IPS DF 4.7 (cell line): Measurements from ENCODE around the gene ZNF280D.

ENCODE experiments used
- DNase-seq: peaks from one replicate; pipeline ENCODE4 v3.0.0-alpha.2; 2013; ENCODE audit warnings: low spot score; ENCODE audit errors: extremely low read depth

ZNF280D gene

DNA sequence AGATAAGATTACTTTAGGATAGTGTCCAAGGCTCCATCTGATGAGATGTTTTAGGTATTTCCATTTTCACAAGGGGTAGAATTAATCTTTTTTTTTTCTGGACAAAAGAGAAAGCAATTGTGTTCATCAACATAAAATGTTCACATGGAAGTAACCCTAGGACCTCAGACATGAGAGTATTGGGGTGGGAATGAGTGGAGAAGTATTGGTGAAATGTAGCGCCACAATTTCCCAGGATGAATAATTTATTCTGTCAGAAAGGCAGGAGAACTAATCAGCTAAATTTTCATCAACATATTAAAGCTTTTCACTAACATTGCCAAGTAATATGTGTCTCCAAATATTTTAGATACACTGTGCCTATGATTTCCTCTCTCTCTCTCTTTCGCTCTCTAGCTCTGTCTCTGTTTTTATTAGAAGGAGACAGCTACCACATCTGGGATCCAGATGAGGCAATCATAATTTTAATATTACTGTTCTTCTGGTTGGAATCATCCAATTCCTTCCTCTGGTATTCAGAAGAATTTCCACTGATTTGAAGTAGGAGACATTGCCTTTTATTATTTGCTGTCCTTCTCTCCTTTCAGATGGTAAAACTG is 21.6 kb upstream of the ZNF280D start:
- no peak for DNase-seq

DNA sequence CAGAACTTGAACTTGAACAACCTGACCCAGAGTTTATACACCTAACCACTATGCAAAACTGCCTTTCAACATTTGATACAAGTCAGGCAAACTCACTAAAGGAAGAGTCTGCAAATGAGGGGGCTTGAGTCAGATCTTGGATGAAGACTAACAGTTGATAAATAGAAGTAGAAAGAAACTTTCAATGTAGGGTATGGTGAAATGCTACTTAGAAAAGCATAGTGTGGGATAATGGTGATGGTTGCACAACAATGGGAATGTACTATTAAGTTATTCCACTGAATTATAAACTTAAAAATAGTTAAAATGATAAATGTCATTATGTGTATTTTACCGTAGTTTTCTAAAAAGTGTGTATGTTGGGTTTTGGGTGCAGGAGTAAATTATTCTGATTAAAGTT is 19.7 kb upstream of the ZNF280D start:
- no peak for DNase-seq

DNA sequence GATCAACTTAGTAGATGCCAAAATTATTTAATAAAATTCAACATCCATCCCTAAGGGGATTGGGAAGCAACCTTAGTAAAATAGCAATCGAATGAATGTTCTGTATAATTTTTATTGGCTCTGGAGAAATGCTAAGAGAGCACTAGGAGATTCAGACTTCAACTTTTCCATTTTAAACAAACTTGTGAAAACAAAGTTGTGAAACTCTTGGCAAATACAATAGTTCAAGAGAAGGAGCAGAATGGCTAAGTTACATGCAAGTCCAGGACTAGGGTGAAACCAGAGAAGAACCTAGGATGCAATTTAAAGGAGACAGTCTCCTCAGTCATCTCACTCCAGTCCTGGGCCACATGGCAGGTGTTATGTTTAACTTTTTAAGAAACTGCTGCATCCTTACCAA is 16.7 kb upstream of the ZNF280D start:
- no peak for DNase-seq

DNA sequence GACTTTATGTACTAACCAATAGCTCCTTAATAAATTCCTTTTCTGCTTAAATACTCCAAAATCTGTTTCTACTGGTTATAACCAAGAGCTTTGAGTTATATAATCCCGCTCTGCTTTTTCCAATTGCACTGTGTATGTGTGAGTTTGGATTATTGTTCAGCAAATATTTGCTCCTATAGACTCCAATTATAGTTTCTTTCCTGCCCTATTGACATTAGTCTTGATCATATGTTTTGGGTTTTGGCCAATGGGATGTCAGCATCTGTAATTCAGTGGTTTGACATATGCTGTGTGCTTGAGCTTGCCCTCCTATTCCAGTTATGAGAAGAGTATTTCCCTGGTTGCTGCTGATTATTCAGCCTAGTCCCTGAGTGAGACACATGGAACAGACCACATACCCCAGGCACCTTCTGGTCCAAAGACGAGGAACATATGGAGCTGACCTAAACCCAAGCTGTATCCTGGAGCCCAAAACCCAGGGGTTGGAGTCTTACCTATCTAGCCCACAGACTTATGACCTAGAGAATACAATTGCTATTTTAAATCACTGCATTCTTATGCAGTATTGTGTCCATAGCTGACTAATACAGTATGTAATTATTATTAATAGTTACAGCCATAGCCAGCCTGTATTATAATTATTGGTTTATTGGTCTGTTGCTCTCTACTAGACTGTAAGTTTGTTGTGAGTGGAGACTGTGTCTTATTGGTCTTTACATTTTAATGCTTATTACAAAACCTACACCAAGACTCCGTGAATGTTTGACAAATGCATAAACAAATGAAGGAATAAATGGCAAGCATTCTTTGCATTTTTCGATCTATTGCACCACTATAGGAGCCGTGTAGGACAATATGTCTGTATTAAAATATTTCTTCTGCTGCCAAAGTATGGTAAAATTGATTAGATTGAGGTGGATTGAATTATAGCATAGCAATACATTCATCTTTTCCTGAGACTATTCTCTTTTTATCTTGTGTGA is 11.7 kb upstream of the ZNF280D start:
- DNase-seq, result no peak

GRCh38 chr15:56741541-56741940 is 8.2 kb upstream of the ZNF280D start:
- no peak for DNase-seq

DNA sequence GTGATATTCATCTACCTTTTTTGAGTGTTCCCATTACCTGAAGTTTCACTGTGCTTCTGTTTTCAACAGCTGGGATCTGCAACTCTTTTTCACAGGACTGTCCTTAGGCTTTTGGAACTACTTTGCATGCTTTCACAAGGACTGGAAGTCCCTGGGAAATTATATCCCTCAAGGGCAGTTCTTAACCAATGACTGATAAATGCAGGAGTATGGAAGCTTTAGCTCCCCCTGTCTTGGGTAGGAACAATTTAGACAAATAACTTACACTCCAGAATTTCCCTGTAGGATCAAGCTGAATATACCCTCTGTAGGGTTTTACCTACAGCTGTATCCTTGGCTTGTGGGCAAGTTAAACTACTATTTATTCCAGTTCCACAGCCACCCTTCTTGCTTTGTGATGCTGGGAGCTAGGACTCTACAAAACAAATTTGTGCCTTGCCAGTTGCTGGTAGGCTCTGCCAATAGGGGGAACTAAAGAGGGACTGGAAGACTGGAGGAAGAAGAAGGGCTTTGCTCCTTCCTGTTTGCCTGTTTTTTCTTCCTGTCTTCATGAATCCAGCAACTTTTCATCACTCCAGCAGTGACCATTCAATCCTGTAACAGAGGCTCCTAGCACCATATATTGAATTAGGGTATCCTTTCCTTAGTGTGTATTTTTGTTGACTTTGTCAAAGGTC is 6.8 kb upstream of the ZNF280D start:
- no peak for DNase-seq

DNA sequence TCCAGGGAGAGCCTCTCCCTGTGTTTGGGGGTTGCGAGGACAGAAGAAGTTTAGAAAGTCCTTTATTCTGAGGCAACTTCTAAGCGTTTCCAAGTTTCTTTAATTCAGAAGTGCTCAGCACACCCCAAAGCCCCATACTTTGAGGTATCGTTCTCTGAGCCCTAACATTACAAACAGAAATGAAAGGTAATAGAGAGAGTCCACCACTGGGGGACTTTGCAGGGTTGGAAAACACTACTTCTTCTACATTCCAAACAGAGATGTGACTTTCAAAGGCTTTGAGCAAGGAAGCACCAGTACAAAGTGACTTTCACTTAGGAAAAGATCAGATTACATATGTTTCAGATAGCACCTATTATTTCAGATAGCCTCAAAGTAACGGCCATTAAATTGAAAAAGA is 6.2 kb upstream of the ZNF280D start:
- DNase-seq, result no peak

DNA sequence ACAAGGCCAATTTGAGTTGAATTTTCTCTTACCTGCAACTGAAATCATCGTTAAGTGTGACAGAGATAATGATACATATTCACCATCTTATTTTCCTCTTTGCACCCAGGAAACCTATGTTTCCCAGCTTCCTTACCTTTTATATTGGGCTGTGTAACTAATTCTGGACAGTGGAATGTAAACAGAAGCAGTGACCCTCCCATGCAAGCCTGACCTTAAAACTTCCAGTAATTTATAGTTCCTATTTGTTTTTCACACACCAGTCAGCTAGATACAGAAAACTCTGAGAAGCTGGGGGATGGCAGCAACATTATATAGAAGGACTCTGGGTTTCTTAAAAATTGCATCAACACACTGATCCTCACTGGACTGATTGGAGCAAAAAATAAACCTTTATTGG is 4.5 kb upstream of the ZNF280D start:
- DNase-seq, result no peak

GRCh38 chr15:56736881-56737707 is 3.8 kb upstream of the ZNF280D start:
- no peak for DNase-seq

DNA sequence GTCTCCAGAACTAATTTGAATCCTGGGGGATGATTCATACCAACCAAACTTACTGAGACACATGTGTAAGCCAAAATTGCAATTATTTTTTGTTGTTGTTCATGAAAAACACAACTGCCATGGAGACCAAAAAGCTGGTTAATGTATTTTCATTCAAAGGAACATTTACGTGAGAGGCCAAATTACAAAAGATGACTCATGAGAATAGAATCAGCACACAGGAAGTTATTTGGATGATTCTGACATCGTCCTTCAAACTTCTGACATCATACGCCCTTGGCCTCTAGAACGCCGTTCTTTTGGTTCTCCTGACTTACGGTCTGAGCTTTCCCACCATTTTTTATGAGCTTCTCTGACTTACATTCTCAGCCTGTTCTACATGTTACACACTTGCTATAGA is 3.0 kb upstream of the ZNF280D start:
- DNase-seq, result no peak

DNA sequence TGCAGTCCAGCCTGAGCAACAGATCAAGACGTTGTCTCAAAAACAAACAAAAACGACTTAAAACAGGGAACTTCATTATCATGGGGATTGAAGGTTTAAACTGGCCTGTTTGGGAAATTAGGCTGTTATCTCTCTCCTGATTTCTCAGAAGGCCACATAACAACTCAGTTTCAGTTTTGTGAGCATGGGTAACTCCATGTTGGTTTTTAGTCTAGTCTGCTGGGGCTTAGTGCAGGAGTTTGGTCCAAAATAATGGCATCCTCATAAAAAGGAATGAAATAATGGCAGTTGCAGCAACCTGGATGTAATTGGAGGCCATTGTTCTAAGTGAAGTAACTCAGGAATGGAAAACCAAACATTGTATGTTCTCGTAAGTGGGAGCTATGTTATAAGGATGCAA is 2.3 kb upstream of the ZNF280D start:
- no peak for DNase-seq

GRCh38 chr15:56734013-56734635 is 815 bp upstream of the ZNF280D start:
- no peak for DNase-seq

DNA sequence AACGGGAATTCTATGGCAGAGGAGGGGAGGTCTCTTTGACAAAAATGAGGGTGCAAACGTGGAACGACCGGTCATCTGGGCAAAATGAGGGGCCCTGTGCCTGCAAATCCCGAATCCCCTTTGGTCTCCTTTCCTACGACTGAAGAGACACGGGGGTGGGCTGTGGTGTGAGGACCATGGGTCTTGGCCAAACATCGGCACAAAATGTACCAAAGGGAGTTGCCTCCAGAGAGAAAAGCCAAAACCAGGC is 498 bp downstream of the ZNF280D start:
- DNase-seq, result no peak

GRCh38 chr15:56732135-56732885 is 999 bp downstream of the ZNF280D start:
- no peak for DNase-seq

GRCh38 chr15:56731548-56731947 is 1.8 kb downstream of the ZNF280D start:
- DNase-seq, result no peak

DNA sequence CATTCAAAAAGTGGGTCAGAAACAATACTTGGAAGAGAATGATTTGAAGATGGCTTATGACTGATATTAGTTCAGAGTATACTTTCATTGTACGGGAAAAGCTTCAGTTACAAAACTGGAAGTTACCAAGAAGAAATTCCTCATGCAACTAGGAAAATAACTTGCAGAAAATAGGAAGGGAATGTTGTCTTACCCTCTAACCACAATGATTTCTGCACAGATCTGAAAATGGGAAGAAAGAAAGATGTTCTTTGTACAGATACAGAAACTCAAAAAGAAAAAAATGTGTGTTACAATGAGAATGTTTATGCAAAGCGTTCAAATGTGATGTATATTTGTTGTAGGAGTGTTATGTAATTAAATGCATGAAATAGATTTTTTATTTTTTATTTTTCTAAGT is 3.7 kb downstream of the ZNF280D start:
- DNase-seq, result no peak

GRCh38 chr15:56725386-56725785 is 7.9 kb downstream of the ZNF280D start:
- DNase-seq, result no peak

DNA sequence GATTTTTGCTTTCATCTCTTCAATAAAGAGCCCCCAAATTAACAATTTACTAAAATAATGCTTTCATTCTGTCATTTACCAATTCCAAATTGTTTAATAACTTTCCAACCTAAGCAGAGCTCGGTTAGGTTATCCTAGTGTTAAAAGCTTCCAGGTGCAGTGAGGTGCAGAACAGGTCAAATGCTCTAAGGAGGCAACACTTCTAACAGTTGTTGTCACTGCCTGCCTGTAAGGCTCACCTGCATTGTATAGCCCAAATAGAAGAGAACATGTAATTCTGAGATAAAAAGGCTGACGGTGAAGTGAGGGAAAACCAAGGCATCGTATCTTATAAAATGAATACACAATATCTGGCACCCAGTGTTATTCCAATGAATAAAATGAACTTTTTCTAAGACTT is 9.1 kb downstream of the ZNF280D start:
- DNase-seq, result no peak

DNA sequence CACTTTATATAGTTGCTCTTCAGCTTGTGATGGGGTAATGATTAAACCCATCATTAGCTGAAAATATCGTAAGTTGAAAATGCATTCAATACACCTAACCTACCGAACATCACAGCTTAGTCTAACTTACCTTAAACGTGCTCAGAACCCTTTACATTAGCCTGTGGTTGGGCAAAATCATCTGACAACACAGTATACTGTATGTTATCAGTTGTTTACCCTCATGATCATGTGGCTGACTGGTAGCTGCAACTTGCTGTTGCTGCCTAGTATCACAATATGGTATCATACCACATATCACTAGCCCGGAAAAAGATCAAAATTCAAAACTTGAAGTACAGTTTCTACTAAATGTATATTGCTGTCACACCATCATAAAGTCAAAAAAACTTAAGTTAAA is 9.5 kb downstream of the ZNF280D start:
- DNase-seq, result no peak

- no peak for DNase-seq
These were observed 13.3 kb downstream of the ZNF280D start for GRCh38 chr15:56719774-56720555.
